ENCODE results near the gene ALPK1. TPM values are rescaled to one million over a fixed set of nuclear protein-coding genes. Genes with fewer than 3 reads are reported as not detected.
"Not testable (repeated sequence)": the region's sequence is repeated elsewhere in the genome, so short reads cannot be mapped to it uniquely, and the experiment has no call there.

The ALPK1 gene
- total RNA-seq, 1 experiment from 2014 or later, result 4.9 TPM

DNA sequence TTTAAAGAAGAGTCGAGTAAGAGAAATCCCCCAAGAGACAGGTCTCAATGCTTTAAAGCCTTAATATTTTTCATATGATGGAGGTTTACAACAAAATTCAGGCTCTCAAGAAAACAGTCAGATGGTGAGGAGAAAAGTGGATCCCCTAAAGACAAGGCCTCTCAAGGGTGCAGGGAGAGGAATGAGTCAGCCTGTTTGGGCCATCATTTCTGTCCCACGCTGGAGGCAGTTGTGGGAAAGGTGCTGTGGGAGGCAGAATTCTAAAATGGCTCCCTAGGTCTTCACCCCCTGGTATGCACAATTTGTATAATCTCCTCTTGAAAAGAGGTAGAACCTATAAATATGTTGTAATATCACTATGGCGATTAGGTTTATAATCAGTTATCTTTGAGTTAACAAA lies 6.8 kb upstream of the ALPK1 start:
- H3K4me3 ChIP-seq (ENCODE audit: low read depth, low read length), result no peak overlapping the region
- H3K9me3 ChIP-seq, result no peaks in the 10 kb centered on the region
- H3K36me3 ChIP-seq (ENCODE audit: control insufficient read depth, insufficient read depth, low read length), result no peaks in the 10 kb centered on the region
- Mint-ChIP-seq H3K4me1 (ENCODE audit: low read depth, unreplicated experiment) (no peaks in the 10 kb centered on the region), H3K36me3 (ENCODE audit: insufficient read depth, unreplicated experiment) (no peaks in the 10 kb centered on the region), H3K9me3 (ENCODE audit: unreplicated experiment) (no peaks in the 10 kb centered on the region), H3K4me3 (ENCODE audit: unreplicated experiment) (no peak overlapping the region), H3K27me3 (ENCODE audit: insufficient read depth, unreplicated experiment) (no peaks in the 10 kb centered on the region), H3K27ac (ENCODE audit: unreplicated experiment) (no peak overlapping the region)
- BruUV-seq (replicated peaks), result no TSS peak
- POLR2A ChIA-PET, result no interaction called here
- no peak for DNase-seq
- TF ChIP-seq, protein P1, sequence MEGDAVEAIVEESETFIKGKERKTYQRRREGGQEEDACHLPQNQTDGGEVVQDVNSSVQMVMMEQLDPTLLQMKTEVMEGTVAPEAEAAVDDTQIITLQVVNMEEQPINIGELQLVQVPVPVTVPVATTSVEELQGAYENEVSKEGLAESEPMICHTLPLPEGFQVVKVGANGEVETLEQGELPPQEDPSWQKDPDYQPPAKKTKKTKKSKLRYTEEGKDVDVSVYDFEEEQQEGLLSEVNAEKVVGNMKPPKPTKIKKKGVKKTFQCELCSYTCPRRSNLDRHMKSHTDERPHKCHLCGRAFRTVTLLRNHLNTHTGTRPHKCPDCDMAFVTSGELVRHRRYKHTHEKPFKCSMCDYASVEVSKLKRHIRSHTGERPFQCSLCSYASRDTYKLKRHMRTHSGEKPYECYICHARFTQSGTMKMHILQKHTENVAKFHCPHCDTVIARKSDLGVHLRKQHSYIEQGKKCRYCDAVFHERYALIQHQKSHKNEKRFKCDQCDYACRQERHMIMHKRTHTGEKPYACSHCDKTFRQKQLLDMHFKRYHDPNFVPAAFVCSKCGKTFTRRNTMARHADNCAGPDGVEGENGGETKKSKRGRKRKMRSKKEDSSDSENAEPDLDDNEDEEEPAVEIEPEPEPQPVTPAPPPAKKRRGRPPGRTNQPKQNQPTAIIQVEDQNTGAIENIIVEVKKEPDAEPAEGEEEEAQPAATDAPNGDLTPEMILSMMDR (IDR thresholded peaks at IDR 0.05; ENCODE audit: insufficient read depth in 1 of 2, low read depth in 1 of 2, low read length in 1 of 2, severe bottlenecking in 1 of 2, unreplicated experiment in 1 of 2), result no peak
- CTCF ChIA-PET, result no interaction called here
- intact Hi-C loops (cut with micrococcal nuclease; ENCODE audit: unreplicated experiment), result no loop called here
- no peaks in the 10 kb centered on the region for H3K27me3 ChIP-seq (replicated peaks; ENCODE audit: control insufficient read depth, insufficient read depth, low read length)
- H3K4me1 ChIP-seq, result no peaks in the 10 kb centered on the region

DNA sequence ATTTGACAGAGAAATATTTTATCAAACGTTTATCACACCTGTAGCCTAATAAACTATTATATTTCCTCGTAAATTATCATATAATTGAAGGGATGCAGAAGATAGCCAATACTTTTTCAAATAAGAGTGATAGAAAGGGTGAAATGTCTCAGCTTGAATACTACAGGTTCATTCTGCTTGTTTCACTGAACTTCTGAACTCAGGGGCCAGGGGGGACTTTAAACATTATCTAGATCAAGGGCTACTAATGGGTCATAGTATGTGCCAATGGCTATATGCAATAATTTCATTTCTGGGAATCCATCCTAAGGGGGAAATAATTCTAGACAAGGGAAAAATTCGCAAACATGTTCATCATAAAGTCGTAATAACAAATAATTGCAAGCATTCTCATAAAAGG lies 2.6 kb downstream of the ALPK1 start:
- POLR2A ChIA-PET, result no interaction called here
- Histone ChIP-seq H3K4me3 (ENCODE audit: low read depth, low read length) (no peak overlapping the region), H3K27me3 (replicated peaks; ENCODE audit: control insufficient read depth, insufficient read depth, low read length) (no peaks in the 10 kb centered on the region), H3K9me3 (no peaks in the 10 kb centered on the region), H3K4me1 (no peaks in the 10 kb centered on the region; the same call in 1 of the 2 replicates), H3K36me3 (ENCODE audit: control insufficient read depth, insufficient read depth, low read length) (no peaks in the 10 kb centered on the region)
- H3K4me1 Mint-ChIP-seq (ENCODE audit: low read depth, unreplicated experiment), result no peaks in the 10 kb centered on the region
- CTCF ChIA-PET, result no interaction called here
- H3K27me3 Mint-ChIP-seq (ENCODE audit: insufficient read depth, unreplicated experiment), result no peaks in the 10 kb centered on the region
- intact Hi-C loops (cut with micrococcal nuclease; ENCODE audit: unreplicated experiment), result no loop called here
- no peak overlapping the region for H3K27ac Mint-ChIP-seq (ENCODE audit: unreplicated experiment)
- no peak overlapping the region for H3K4me3 Mint-ChIP-seq (ENCODE audit: unreplicated experiment)
- BruUV-seq (replicated peaks), result no TSS peak
- no peaks in the 10 kb centered on the region for H3K36me3 Mint-ChIP-seq (ENCODE audit: insufficient read depth, unreplicated experiment)
- no peaks in the 10 kb centered on the region for H3K9me3 Mint-ChIP-seq (ENCODE audit: unreplicated experiment)
- TF ChIP-seq, protein P1 (IDR thresholded peaks at IDR 0.05; ENCODE audit: insufficient read depth in 1 of 2, low read depth in 1 of 2, low read length in 1 of 2, severe bottlenecking in 1 of 2, unreplicated experiment in 1 of 2), result no peak
- no peak for DNase-seq

DNA sequence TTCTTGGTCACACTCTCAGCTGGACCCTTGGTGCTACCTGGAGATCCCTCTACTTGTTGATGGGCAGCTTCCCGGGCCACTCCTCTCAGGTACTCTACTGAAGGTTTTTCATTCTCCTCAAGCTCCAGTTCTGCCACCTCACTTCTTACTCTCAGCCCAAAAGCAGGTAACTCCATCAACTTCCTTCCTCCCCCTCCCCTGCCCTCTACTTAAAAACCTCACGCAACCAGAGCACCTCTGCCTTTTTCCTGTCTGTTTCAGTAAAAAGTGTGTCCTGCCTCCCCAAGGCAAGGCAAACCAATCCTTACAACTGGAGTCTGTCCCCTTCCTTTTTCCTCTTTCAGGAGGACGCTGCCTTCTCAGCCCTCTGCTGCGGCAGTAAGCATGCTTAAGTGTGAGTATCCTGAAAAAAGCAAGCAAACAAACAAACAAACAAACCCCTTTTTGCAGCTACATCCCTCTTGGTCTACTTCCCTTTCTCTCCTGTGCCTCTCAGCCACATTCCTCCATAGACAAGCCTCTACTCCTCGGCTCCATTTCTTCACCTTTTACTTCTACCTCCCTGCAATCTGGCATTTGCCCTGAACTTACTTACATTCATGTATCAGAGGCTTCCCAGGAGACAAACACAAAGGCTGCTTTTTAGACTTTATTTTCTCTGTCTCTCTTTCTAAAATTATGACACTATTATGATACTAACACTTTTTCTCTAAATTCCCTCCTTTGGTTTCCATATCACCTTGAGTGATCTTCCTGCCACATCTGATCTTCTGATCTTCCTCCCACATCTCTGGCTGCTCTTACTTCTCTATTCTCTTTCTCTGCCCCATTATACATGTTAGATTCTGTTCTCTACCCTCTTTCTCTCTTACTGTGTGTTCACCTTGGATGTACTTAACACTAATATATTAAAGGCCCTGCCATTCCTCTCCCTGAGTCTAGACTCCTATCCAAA lies 5.4 kb downstream of the ALPK1 start:
- H3K9me3 Mint-ChIP-seq (ENCODE audit: unreplicated experiment), result no peaks in the 10 kb centered on the region
- TF ChIP-seq, protein P1 (IDR thresholded peaks at IDR 0.05; ENCODE audit: insufficient read depth in 1 of 2, low read depth in 1 of 2, low read length in 1 of 2, severe bottlenecking in 1 of 2, unreplicated experiment in 1 of 2), result no peak
- H3K4me1 Mint-ChIP-seq (ENCODE audit: low read depth, unreplicated experiment), result no peaks in the 10 kb centered on the region
- ChIA-PET POLR2A (no interaction called here), CTCF (no interaction called here)
- no TSS peak for BruUV-seq (replicated peaks)
- no peak overlapping the region for H3K4me3 Mint-ChIP-seq (ENCODE audit: unreplicated experiment)
- Histone ChIP-seq H3K9me3 (no peaks in the 10 kb centered on the region), H3K36me3 (ENCODE audit: control insufficient read depth, insufficient read depth, low read length) (no peaks in the 10 kb centered on the region), H3K27me3 (replicated peaks; ENCODE audit: control insufficient read depth, insufficient read depth, low read length) (no peaks in the 10 kb centered on the region), H3K4me3 (ENCODE audit: low read depth, low read length) (no peak overlapping the region), H3K4me1 (no peaks in the 10 kb centered on the region)
- no peaks in the 10 kb centered on the region for H3K27me3 Mint-ChIP-seq (ENCODE audit: insufficient read depth, unreplicated experiment)
- intact Hi-C loops (cut with micrococcal nuclease; ENCODE audit: unreplicated experiment), result no loop called here
- no peak for DNase-seq
- H3K27ac Mint-ChIP-seq (ENCODE audit: unreplicated experiment), result no peak overlapping the region
- H3K36me3 Mint-ChIP-seq (ENCODE audit: insufficient read depth, unreplicated experiment), result no peaks in the 10 kb centered on the region

DNA sequence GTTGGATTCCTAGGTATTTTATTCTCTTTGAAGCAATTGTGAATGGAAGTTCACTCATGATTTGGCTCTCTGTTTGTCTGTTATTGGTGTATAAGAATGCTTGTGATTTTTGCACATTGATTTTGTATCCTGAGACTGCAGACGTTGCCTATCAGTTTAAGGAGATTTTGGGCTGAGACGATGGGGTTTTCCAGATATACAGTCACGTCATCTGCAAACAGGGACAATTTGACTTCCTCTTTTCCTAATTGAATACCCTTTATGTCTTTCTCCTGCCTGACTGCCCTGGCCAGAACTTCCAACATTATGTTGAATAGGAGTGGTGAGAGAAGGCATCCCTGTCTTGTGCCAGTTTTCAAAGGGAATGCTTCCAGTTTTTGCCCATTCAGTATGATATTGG lies 8.3 kb downstream of the ALPK1 start:
- not testable (repeated sequence) for H3K27ac Mint-ChIP-seq (ENCODE audit: unreplicated experiment)

DNA sequence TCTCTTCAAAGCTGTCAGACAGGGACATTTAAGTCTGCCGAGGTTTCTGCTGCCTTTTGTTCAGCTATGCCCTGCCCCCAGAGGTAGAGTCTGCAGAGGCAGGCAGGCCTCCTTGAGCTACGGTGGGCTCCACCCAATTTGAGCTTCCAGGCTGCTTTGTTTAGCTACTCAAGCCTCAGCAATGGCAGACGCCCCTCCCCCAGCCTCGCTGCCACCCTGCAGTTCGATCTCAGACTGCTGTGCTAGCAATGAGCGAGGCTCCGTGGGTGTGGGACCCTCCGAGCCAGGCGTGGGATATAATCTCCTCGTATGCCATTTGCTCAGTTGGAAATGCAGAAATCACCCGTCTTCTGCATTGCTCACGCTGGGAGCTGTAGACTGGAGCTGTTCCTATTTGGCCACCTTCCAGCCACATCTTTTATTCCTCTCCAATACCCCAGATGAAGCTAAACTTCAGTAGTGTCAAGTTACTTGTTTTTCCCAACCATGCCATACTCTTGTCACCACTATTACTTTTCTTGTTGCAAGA lies 12.2 kb downstream of the ALPK1 start:
- H3K9me3 Mint-ChIP-seq (ENCODE audit: unreplicated experiment); H3K4me1 Mint-ChIP-seq (ENCODE audit: low read depth, unreplicated experiment); BruUV-seq (replicated peaks); H3K4me3 ChIP-seq (ENCODE audit: low read depth, low read length); H3K27ac Mint-ChIP-seq (ENCODE audit: unreplicated experiment); POLR2A ChIA-PET; H3K27me3 ChIP-seq (replicated peaks; ENCODE audit: control insufficient read depth, insufficient read depth, low read length); CTCF ChIA-PET; H3K27me3 Mint-ChIP-seq (ENCODE audit: insufficient read depth, unreplicated experiment); DNase-seq; intact Hi-C loops (cut with micrococcal nuclease; ENCODE audit: unreplicated experiment); H3K9me3 ChIP-seq; H3K36me3 Mint-ChIP-seq (ENCODE audit: insufficient read depth, unreplicated experiment); H3K4me1 ChIP-seq; H3K36me3 ChIP-seq (ENCODE audit: control insufficient read depth, insufficient read depth, low read length); H3K4me3 Mint-ChIP-seq (ENCODE audit: unreplicated experiment): not testable (repeated sequence)

More for the DNA sequence above, 8.3 kb downstream of the ALPK1 start:
- H3K4me1 ChIP-seq; POLR2A ChIA-PET; H3K4me3 Mint-ChIP-seq (ENCODE audit: unreplicated experiment); H3K36me3 Mint-ChIP-seq (ENCODE audit: insufficient read depth, unreplicated experiment); H3K27me3 Mint-ChIP-seq (ENCODE audit: insufficient read depth, unreplicated experiment); H3K27me3 ChIP-seq (replicated peaks; ENCODE audit: control insufficient read depth, insufficient read depth, low read length); H3K4me3 ChIP-seq (ENCODE audit: low read depth, low read length); H3K4me1 Mint-ChIP-seq (ENCODE audit: low read depth, unreplicated experiment); CTCF ChIA-PET; H3K36me3 ChIP-seq (ENCODE audit: control insufficient read depth, insufficient read depth, low read length); BruUV-seq (replicated peaks); H3K9me3 ChIP-seq; H3K9me3 Mint-ChIP-seq (ENCODE audit: unreplicated experiment); DNase-seq; intact Hi-C loops (cut with micrococcal nuclease; ENCODE audit: unreplicated experiment): not testable (repeated sequence)
